Stimulated activated CD8-positive, alpha-beta memory T cell treated with anti-CD3 and anti-CD28 coated beads, Interleukin-7, amount 100 ng/mL, for 1 hour (primary cell): ENCODE data around the gene ETS2.
"Not testable (repeated sequence)": the region's sequence is repeated elsewhere in the genome, so short reads cannot be mapped to it uniquely, and the experiment has no call there.

ENCODE experiments used
- DNase-seq, 2 donors: peaks; one replicate each; pipeline ENCODE4 v3.0.0-alpha.2; 2020; ENCODE audit warnings: low read depth in 2 of 2

ETS2 gene

DNA sequence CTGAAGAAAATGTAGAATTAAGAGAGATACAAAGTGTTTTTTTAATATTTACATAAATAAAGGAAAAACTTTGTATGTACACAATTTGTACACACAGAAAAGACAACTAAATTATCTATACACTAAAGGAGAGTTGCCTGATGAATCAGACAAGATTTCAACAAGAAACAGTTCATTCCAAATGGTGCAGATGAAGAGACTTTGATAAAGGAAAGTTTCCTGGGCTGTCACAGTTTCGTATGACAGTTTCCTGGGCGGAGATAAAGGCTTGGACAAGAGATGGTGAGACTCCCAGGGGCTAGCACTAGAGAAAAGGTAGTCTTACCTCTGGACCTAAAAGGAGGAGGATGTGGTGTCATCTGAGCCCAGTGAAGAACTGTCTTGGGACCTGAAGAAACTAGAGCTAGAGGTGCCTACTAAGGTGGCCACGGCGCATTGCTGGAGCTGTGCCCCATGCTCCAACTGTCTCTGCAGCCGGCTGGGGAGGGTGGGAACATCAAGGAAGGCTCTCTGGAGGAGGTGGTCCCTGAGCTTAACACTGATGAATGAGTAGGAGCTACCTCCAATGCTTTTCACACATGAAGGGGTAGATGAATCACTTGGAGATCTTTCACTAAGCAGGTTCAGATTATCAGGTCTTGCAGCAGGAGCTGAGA, 32.2 kb downstream of the ETS2 start:
- no peak for DNase-seq

DNA sequence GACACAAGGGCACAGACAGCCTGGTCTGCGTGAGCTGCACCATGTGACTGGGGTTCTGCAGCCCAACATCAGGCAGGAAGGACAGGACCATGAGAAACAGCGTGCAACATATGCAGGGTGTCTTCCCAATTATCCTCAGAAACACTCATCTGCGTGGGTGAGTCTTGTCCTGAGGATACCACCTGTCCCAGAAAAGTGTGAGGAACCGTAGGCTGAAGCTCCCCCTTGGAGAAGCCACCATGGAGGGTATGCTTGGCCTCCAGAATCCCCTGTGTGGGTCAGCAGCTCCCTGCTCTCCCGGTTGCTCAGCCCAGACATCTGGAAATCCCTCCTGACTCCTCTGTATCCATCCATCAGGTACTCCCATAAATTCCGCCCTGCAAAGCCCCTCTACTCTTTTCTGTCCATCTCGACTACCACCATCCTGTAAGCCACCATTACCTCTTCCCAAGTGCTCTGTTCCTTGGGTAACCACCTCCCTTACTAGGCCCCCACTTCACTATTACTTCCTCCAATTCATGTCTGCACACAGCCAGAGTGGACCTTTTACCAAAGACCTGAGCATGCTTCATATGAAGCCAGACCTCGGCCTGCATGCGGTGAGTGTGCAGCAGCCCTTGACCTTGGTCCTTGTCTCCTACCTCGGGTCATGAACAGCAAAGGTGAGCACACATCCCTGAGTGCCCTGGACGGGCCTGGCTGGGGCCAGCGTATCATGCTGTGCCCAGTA, 33.0 kb downstream of the ETS2 start:
- DNase-seq, result no peak

DNA sequence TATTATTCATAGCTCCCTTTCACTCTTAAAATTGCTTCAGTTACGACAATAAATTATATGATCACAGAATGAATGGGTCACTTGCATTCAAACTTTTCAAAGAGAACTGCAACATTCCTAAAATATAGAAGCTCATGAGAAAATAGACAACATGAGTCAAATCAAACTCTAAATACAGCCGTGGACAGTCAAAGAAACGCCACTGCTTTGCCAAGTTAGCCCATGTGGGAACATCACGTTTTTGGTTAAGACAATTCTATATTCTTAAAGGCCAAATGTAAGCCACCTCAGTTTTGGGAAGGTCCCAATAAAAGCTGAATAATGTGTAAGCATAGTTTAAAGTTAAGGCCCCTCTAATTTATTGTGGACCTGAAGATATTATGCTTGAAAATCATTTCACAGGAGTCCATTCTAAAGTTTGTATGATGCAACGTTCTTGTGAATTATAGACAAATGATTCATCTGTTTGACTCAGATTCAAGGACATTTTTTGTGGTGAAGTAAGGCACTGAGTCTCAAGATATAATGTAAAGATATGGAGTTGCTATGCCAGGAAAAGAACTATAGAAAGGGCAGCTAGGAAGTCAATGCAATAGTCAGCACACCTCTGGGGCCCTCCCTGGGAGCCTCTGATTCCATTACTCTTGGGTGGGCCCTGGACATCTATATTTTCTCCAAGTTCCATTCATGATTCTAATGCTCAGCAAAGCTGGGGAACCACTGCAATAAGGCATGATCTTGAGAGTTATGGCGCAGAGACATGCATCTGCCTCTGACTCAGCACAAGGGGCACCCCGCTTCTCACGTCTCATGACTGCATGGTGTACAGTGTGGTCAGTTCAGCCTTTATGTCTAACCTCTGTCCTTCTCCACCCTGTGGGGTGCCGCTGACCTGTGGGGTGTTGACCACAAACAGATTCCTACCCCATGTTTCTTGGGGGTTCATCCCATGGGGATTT, 33.9 kb downstream of the ETS2 start:
- DNase-seq, result no peak

DNA sequence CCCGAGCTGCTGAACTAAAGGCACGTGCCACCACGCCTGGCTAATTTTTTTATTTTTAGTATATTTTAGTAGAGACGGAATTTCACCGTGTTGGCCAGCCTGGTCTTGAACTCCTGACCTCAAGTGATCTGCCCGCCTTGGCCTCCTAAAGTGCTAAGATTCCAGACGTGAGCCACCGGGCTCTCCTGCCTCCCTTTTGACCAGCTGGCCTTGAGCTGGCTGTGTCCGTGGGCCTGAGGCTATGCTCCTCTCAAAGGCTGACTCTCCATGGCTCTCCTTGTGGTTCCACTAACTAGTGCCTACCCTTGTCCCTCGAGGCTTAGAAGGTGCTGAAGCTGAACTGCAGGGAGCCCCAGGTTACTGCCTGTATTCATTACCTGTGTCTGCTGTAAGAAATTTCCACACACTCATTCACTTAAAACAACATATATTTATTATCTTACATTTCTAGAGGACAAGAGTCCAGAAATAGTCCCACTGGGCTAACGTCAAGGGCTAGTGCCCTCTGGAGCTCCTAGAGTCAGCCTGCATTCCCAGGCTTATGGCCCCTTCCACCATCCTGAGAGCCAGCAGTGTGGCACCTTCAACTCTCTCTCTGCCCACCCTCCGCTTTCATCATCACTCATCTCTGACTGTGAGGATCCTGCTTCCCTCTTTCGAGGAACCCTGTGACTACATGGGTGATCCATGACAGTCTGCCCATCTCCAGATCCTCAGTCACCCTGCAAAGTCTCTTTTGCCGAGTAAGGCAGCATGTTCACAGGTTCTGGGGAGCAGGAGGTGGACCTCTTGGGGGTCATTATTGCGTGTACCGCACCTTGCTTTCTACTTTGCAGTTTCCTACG, 34.9 kb downstream of the ETS2 start:
- DNase-seq, result no peak

DNA sequence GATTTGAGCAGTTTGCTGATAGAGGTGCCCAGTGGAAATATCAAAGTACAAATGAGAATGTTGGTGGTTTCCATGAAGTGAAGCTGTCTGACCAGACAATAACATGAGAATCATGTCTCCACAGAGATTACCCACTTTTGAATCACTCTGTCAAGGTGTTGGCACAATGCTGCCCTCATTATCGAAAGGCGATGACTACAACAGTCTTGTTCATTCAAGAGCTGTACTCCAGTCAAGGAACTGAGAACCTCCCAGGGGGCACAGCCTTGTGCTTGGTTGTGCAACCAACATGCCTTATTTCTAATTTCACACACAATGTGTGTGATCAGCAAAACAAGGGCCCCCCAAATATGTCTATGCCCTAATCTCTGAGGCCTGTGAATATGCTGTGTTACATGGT, 35.7 kb downstream of the ETS2 start:
- DNase-seq, result no peak

DNA sequence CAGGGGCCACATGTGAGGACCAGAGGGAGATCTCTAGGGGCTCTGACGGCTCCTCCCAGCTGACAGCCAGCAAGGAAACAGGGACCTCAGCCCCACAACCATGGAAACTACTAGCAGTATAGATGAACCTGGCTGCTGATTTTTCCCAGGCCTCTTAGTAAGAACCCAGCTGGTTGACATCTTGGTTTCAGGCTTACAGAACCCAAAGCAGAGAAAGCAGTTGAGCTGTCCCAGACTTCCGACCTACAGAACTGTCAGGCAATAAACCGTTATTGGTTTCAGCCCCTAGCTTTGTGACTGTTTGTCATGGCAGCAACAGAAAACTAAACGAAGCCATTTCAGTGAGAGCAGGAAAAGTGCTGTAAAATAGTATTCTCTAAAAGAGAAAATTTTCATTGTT, 36.4 kb downstream of the ETS2 start:
- no peak for DNase-seq

DNA sequence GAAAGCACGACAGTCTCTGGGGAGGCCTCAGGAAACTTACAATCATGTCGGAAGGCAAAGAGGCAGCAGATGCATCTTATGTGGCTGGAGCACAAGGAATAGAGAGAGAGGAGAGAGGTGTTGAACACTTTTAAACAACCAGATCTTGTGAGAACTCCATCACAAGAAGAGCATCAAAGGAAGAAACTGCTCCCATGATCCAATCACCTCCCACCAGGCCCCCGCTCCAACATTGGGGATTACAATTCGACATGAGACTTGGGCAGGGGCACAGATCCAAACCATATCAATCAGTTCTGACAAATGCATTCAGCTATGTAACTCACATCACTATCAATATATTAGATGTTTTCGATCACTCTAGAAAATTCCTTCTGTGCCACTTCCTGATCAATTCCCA, 37.6 kb downstream of the ETS2 start:
- DNase-seq, result no peak

DNA sequence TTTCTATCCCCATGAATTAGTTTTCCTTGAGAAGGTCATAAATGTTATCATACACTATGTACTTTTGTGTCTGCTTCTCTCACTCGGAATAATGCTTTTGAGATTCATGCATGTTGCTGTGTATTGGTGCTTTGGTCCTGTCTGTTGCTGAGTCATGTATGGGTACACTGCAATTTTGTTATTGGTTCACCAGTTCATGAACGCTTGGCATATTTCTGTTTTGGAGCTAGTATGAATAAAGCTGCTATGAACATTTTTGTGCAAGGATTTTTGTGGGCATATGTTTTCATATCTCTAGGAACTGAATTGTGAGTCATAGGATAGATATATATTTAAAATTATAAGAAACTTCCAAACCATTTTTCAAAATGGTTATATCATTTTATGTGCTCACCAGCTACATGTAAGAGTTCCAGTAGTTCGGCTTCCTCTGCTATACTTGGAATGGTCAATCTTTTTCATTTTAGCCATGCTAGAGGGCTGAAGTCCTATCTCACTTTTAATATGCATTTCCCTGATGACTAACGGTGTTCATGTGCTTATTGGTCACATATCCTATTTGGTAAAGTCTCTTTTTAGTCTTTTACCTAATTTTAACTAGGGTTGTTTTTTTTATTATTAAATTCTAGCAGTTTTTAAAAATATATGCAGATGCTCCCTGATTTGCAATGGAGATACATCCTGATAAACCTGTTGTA, 38.2 kb downstream of the ETS2 start:
- DNase-seq, result no peak

DNA sequence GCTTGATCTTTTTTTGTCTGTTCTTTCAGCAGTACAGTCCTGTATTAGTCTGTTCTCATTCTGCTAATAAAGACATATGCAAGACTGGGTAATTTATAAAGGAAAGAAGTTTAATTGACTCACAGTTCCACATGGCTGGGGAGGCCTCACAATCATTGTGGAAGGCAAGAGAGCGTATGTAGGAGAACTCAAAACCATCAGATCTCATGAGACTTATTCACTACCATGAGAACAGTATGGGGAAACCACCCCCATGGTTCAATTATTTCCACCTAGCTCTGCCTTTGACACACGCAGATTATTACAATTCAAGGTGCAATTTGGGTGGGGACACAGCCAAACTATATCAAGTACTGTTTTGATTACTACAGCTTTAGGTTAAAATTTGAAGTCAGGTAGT, 39.6 kb downstream of the ETS2 start:
- not testable (repeated sequence) for DNase-seq

DNA sequence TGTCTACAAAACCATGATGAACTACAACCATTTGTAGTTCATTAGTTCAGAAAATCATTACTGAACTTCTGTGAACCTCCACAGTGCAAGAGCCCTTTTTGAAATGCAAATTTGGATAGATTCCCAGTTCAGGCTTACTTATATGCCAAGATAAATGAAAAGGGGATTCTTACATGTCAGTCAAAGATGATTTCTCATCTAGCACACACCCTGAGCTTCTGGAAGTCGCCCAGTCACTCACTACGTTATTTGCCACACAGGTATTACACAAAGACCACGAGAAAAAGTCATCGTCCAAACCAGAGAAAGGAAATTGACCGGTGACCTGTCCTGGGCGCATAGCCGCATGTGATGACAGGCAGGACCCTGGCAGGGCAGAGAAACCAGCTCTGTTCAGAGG, 41.8 kb downstream of the ETS2 start:
- DNase-seq, result no peak

DNA sequence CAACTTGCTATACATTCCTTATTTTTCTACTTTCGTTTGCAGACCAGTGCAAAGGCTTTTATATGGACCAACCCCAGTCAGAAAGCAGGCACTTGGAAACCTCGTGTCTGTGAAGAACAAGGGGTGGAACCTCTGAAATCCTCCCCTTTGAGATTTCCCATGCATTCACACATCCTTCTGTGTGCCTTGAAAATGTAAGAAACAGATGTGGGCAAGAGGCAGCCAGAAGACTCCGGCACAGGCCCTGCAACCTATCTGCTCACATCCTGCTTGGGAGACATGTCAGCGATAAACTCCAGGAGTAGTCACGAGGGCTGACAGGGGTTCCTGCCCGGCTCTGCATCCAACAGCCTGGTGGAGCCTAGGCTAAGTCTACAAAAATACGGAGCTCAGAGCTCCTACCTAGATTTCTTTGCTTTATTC, 42.5 kb downstream of the ETS2 start:
- no peak for DNase-seq

DNA sequence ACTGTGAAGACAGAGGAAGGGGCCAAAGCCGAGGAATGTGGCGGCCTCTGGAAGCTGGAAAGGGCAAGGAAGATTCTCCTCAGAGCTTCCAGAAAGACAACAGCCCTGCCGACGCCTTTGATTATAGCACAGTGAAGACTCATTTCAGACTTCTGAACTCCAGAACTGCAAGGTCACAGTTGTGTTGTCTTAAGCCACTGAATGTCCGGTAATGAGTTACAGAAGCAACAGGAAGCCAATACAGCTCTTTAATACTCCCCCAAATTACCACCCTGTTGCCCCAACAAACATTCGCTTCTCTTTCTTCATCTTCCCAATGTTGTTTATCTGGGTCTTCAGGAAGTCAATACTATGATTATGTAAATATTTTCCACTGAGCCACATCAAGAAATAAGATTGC, 44.0 kb downstream of the ETS2 start:
- no peak for DNase-seq

DNA sequence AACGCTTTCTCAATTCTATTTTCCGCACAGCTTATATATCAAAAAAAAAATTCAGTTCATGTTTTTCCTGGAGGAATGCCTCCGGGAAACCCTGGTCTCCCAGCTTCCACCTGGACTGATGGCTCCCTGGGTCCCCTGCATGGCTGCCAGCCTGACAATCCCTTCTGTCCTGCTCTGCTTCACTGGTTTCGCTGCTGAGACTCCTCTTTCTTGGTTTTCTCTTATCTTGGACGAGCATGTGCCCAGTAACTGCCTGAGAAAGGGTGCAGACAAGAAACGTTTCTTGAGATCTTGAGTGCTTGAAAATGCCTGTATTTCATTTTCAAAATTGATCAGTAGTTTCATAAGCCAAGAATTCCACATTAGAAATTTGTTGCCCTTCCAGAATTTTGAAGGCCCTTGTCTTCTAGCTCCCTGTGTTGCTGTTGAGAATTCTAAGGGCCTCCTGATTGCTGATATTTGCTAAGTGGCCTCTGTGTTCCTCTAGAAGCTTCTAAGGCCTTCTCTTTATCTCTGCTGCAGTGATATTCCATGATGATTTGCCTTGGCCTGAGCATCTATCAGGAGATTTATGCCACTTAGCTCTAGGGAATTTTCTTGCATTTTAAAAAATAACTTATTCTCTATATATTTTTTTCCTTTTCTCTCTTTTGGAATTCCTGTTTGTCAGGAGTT, 44.7 kb downstream of the ETS2 start:
- no peak for DNase-seq

DNA sequence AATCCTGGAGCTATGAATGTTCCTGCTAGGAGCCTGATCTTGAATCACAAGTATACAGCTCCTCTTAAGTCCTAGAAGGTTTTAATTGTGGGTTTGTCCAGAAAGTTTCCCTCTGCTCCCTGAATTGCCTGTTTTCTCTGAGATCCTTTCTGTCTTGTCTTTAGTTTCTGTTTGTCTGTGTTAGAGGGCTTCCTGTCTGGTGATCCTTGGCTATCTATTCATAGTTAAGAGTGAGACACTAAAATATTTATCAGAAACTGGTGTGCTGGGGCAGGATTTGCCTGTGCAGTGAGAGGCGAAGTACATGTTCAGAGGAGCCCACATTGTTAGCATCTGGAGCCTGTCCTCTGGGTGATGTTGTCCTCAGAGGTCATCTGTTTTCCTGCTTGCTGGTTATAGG, 45.4 kb downstream of the ETS2 start:
- DNase-seq, result no peak

DNA sequence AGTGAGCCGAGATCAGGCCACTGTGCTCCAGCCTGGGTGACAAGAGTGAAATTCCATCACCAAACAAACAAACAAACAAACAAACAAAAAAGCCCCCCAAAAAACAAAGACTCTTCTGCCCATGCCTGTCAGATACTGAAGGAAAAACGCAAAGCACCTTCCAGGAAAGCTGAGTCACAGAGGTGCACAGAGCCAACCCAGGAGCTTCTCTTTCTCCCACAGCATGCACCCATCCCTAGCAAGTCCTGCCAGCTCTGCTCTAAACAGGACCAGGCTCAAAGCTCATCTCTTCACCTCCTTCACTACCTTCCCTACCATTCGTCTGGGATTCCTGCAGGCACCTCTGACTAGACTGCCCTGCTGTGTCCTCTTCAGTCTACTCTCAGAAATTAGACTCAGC, 46.5 kb downstream of the ETS2 start:
- DNase-seq, result no peak

DNA sequence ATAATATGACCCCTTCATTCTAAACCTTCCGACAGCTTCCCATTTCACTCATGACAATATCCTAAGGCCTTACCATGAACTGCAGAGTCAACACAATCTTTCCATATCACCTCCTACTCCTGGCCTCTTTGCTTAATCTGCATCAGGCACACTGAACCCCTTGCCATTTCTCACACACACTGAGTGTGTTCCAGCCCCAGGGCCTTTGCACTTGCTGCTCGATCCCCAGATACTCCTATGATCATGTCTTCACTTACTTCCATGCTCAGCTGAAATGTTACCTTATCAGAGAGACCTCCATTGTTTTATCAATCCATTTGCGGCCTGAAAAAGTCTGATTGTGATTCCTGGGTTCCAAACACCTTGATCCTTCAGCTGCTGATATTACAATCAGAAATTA, 47.0 kb downstream of the ETS2 start:
- no peak for DNase-seq

DNA sequence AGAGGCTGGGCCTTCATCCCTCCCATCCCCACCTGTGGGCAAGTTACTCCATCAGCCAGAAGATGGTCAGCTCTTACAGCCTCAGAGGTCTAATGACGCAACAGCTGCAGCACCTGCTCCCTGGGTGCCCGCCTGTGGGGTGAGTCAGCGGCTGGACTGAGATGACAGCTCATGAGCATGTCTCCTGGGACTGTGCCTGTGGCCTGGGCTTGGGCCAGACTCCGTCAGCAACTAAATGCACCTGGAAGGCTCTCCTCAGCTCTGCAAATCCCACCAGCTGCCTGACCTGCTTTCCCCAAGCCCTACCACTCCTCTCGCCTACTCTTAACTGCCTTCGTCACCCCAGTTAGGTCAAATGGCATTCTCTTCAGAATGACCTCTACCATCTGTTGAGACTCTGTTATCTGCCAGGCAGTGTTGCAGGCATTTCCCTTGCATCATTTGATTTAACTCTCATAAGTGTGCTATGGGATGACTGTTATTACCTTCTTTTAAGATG, 47.7 kb downstream of the ETS2 start:
- no peak for DNase-seq

DNA sequence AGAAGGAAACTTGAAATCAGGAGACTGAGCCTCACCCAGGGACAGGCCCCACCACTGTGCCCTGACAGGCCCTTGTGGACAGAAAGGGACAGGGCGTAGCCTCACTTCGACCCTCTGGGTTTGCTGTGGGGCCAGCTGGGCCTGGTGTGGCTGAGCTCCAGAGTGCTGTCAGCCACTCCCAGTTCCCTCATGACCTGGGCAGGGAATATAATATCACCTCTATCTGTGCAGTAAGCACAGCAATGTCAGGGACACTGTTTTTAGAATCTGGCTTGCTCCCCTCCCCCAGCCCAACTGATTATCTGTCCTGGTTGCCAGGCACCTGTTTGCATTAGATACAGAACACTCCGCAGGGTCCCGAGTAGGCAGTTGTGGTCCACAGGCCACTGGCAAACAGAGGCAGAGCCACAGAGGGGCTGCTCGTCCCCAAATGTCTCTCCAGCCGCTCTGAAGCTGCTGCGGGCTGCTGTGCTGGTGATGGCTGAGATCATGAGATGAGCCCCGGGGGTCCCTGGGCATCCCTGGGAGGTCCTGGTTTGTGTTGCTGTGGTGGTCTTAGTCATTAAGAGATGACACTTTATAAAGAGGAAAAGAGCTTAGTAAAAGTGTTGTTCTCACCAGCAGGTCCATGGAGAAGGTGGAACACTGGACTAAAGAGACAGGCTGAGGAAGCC, 51.6 kb downstream of the ETS2 start:
- no peak for DNase-seq

DNA sequence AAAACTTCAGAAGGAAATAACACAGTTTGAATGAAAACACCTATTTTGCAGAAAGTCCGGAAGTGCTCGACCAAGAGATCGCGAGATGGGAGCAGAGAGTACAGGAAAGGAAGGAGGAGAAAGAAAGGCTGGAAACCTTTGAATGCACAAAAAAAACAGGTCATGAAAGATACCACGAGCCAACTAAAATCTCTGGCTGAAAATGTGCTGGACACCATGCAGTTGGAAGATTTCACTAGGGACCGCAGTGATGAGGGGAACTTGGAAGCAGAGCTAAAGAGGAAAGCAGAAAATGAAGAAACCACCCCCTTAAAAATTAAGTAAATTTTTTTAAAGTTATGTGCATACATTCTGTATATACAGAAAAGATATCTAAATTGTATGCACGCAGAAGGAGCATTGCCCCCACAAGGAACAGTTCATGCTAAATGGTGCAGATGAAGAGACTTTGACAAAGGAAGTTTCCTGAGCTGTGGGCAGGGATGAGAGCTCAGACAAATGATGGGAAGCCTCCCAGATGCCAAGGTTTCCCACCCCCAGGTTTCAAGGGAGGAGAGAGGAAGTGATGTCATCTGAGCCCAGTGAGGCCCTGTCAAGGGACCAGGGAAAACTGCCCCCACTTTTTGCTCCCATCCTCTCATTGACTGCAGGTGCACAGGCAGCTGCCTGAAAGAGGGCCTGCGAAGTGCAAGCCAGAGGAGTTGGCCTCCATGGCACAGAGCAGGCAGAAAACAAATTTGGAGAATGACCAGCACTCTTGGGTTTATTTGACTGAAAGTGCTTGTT, 52.5 kb downstream of the ETS2 start:
- no peak for DNase-seq
